Gastroesophageal sphincter (tissue), 4 donors: ENCODE results near the gene MND1. TPM values are rescaled to one million over a fixed set of nuclear protein-coding genes. Genes with fewer than 3 reads are reported as not detected.

ENCODE experiments used
- ATAC-seq: fragments of 150-250 bp; one replicate; pipeline ENCODE4 v1.9.1; 2016; ENCODE audit warnings: mild to moderate bottlenecking, moderate library complexity
- H3K27ac ChIP-seq, 4 donors: fragments of 200-600 bp; sonication (generic) in 3 of 4; 1 replicate in 3 of 4; 2 replicates in 1 of 4; pipeline ENCODE4 v1.5.1; 2016 to 2019
- H3K27me3 ChIP-seq: fragments of 200-600 bp; sonication (generic); one replicate; pipeline ENCODE4 v1.5.1; 2019
- H3K36me3 ChIP-seq, 2 donors: fragments of 200-600 bp; sonication (generic); one replicate each; pipeline ENCODE4 v1.5.1; 2019; ENCODE audit warnings: control low read depth in 1 of 2
- H3K4me1 ChIP-seq, 3 donors: fragments of 200-600 bp; sonication (generic); 1 replicate in 2 of 3; 2 replicates in 1 of 3; pipeline ENCODE4 v1.5.1; 2016 to 2019; ENCODE audit warnings: control low read depth in 2 of 3
- H3K4me3 ChIP-seq, 2 donors: fragments of 200-600 bp; sonication (generic); one replicate each; pipeline ENCODE4 v1.5.1; 2019; ENCODE audit warnings: mild to moderate bottlenecking in 1 of 2, moderate library complexity in 1 of 2
- H3K9me3 ChIP-seq, 3 donors: fragments of 200-600 bp; sonication (generic); one replicate each; pipeline ENCODE4 v1.5.1; 2017 to 2019; ENCODE audit warnings: control low read depth in 2 of 3
- CTCF ChIP-seq, 4 experiments: fragments of 200-600 bp in 2 of 4; fragments of 450-650 bp in 2 of 4; sonication (generic) in 1 of 4; IDR thresholded peaks; one replicate each; pipeline ENCODE4 v1.5.1; 2017 to 2019; ENCODE audit warnings: antibody characterized with exemption in 4 of 4, mild to moderate bottlenecking in 2 of 4, moderate library complexity in 2 of 4
- EP300 ChIP-seq: sonication (generic); formaldehyde crosslinking; IDR thresholded peaks from one replicate; pipeline ENCODE4 v1.6.1; 2017; ENCODE audit warnings: antibody characterized with exemption, mild to moderate bottlenecking
- POLR2A ChIP-seq, 2 donors: fragments of 450-650 bp; IDR thresholded peaks; one replicate each; pipeline ENCODE4 v1.6.1; 2017; ENCODE audit warnings: antibody characterized with exemption in 2 of 2, mild to moderate bottlenecking in 2 of 2, moderate library complexity in 1 of 2
- POLR2AphosphoS5 ChIP-seq: sonication (generic); formaldehyde crosslinking; IDR thresholded peaks from one replicate; pipeline ENCODE4 v1.6.1; 2017; ENCODE audit warnings: antibody characterized with exemption
- WGBS, 2 donors: methylation state at CpG; one replicate each; pipeline ENCODE4 v1.1.5; 2018; ENCODE audit warnings: low coverage in 1 of 2; 5-methylcytosine and 5-hydroxymethylcytosine counted together
- total RNA-seq, 4 donors: library from RNA; depleted of rRNA; stranded (reverse); fragments of >200 nt; gene quantifications; one replicate each; pipeline ENCODE4 v1.1.0, GENCODE V29; 2016

MND1 gene
- total RNA-seq, 4 donors from 2014 or later, result 0.78 to 4.8 (median 1.2) TPM; not detected in 1

- H3K27ac ChIP-seq, result no peak overlapping the region
- no peaks in the 10 kb centered on the region for H3K4me1 ChIP-seq
- WGBS, 2 donors, result 67 to 73% methylated on average over 2 of the region's 2 CpGs
- no peaks in the 10 kb centered on the region for H3K9me3 ChIP-seq
- no peaks in the 10 kb centered on the region for H3K36me3 ChIP-seq
- no peak for ATAC-seq
- no peaks in the 10 kb centered on the region for H3K27me3 ChIP-seq
- no peak for TF ChIP-seq EP300
- no peak for TF ChIP-seq CTCF (IDR thresholded peaks at IDR 0.05)
- TF ChIP-seq POLR2A (IDR thresholded peaks at IDR 0.05), result no peak
- no peak for TF ChIP-seq POLR2AphosphoS5
- no peak overlapping the region for H3K4me3 ChIP-seq
Measured at GRCh38 chr4:153402366-153402765, 57.9 kb downstream of the MND1 start.

- no peaks in the 10 kb centered on the region for H3K36me3 ChIP-seq
- no peak overlapping the region for H3K27ac ChIP-seq
- ATAC-seq, result no peak
- H3K27me3 ChIP-seq, result no peaks in the 10 kb centered on the region
- H3K9me3 ChIP-seq, result no peaks in the 10 kb centered on the region
- TF ChIP-seq POLR2A (IDR thresholded peaks at IDR 0.05) (no peak), CTCF (IDR thresholded peaks at IDR 0.05) (no peak), EP300 (no peak), POLR2AphosphoS5 (no peak)
- no peak overlapping the region for H3K4me3 ChIP-seq
- WGBS, 2 donors, result 100% methylated on average over 1 of the region's 1 CpG
- H3K4me1 ChIP-seq, result no peaks in the 10 kb centered on the region
Measured at GRCh38 chr4:153403726-153404125, 59.2 kb downstream of the MND1 start.

- no peak overlapping the region for H3K4me3 ChIP-seq
- H3K36me3 ChIP-seq, result no peaks in the 10 kb centered on the region
- no peak overlapping the region for H3K27ac ChIP-seq
- TF ChIP-seq POLR2AphosphoS5 (no peak), POLR2A (IDR thresholded peaks at IDR 0.05) (no peak), EP300 (no peak)
- WGBS, 2 donors, result 94 to 100% methylated on average over 3 of the region's 3 CpGs
- H3K4me1 ChIP-seq, result peaks cover 7 to 16% (median 8%) of the 10 kb centered on the region in 3 donors
- no peak for ATAC-seq
- H3K27me3 ChIP-seq, result no peaks in the 10 kb centered on the region
- no peaks in the 10 kb centered on the region for H3K9me3 ChIP-seq
Measured at GRCh38 chr4:153407906-153408305, 63.4 kb downstream of the MND1 start.

GRCh38 chr4:153408932-153409331 lies 64.4 kb downstream of the MND1 start:
- peaks cover 7 to 16% (median 8%) of the 10 kb centered on the region in 3 donors for H3K4me1 ChIP-seq
- H3K27me3 ChIP-seq, result no peaks in the 10 kb centered on the region
- no peaks in the 10 kb centered on the region for H3K9me3 ChIP-seq
- WGBS, 2 donors, result 40 to 66% methylated on average over 3 of the region's 3 CpGs
- no peak overlapping the region for H3K27ac ChIP-seq
- H3K36me3 ChIP-seq, result no peaks in the 10 kb centered on the region
- ATAC-seq, result no peak
- TF ChIP-seq POLR2A (IDR thresholded peaks at IDR 0.05), result no peak
- TF ChIP-seq POLR2AphosphoS5, result no peak
- no peak for TF ChIP-seq CTCF (IDR thresholded peaks at IDR 0.05)
- TF ChIP-seq EP300, result no peak
- no peak overlapping the region for H3K4me3 ChIP-seq

- Histone ChIP-seq H3K27me3 (no peaks in the 10 kb centered on the region), H3K9me3 (no peaks in the 10 kb centered on the region), H3K27ac (peak overlapping the region in 2 of 4 donors; percentile 16 to 31), H3K4me1 (peaks cover 7 to 16% (median 8%) of the 10 kb centered on the region in 3 donors), H3K36me3 (no peaks in the 10 kb centered on the region), H3K4me3 (no peak overlapping the region)
- no peak for ATAC-seq
- TF ChIP-seq POLR2AphosphoS5, result no peak
- TF ChIP-seq CTCF (IDR thresholded peaks at IDR 0.05), result no peak
- no peak for TF ChIP-seq POLR2A (IDR thresholded peaks at IDR 0.05)
- no peak for TF ChIP-seq EP300
- 20 to 29% methylated on average over 2 of the region's 2 CpGs for WGBS, 2 donors
Measured at GRCh38 chr4:153409412-153409811, 64.9 kb downstream of the MND1 start.
